HEK293 (cell line): Measurements from ENCODE around the gene CAMKMT.
A peak's percentile ranks its signal among the peaks of the same experiment; 100 is the strongest.

Experiments
- CTCF ChIA-PET: fragments of 350-600 bp; formaldehyde crosslinking; extraction: SDS; loops from one replicate; lab custom pipeline; 2021; ENCODE audit warnings: antibody characterized with exemption; lab: Yijun Ruan, JAX
- POLR2A ChIA-PET: fragments of 300-600 bp; formaldehyde crosslinking; extraction: SDS; loops from one replicate; lab custom pipeline; 2020; ENCODE audit warnings: antibody characterized with exemption, inconsistent platforms; lab: Yijun Ruan, JAX
- H3K27ac ChIP-seq: fragments of 200-500 bp; sonication (Bioruptor generic); 2 replicates; pipeline ENCODE4 v1.5.1; 2014; ENCODE audit warnings: low read depth, low read length, control low read depth, inconsistent platforms; ENCODE audit errors: extremely low read depth
- H3K36me3 ChIP-seq, 2 experiments: fragments of 200-500 bp in 1 of 2; sonication (Bioruptor generic) in 1 of 2; 1 replicate in 1 of 2; 2 replicates in 1 of 2; pipeline ENCODE4 v1.5.1; 2014 to 2017; ENCODE audit warnings: inconsistent platforms in 2 of 2, low read length in 2 of 2; ENCODE audit not compliant: control insufficient read depth in 2 of 2, insufficient read depth in 1 of 2
- H3K4me1 ChIP-seq: fragments of 200-500 bp; sonication (Bioruptor generic); 2 replicates; pipeline ENCODE4 v1.5.1; 2014; ENCODE audit warnings: mild to moderate bottlenecking, low read length, inconsistent platforms; ENCODE audit not compliant: control insufficient read depth, insufficient read depth
- H3K4me3 ChIP-seq: 2 replicates; pipeline ENCODE4 v1.5.1; 2011; ENCODE audit warnings: low read depth, mild to moderate bottlenecking, control low read depth, low read length, moderate library complexity
- H3K9me3 ChIP-seq: fragments of 200-500 bp; sonication (Bioruptor generic); 2 replicates; pipeline ENCODE4 v1.5.1; 2014; ENCODE audit warnings: low read depth, low read length, inconsistent platforms; ENCODE audit not compliant: control insufficient read depth, insufficient read depth
- BCL11A ChIP-seq: fragments of 450-650 bp; formaldehyde crosslinking; IDR thresholded peaks from 2 replicates; pipeline ENCODE4 v1.5.1; 2016; ENCODE audit warnings: low read depth, missing biosample characterization, missing genetic modification characterization
- MZF1 ChIP-seq: fragments of 450-650 bp; formaldehyde crosslinking; IDR thresholded peaks from 2 replicates; pipeline ENCODE4 v1.5.1; 2017; ENCODE audit warnings: missing biosample characterization, missing genetic modification characterization, borderline replicate concordance
- ZBTB1 ChIP-seq: fragments of 450-650 bp; formaldehyde crosslinking; IDR thresholded peaks from 2 replicates; pipeline ENCODE4 v1.5.1; 2016; ENCODE audit warnings: missing biosample characterization, missing genetic modification characterization
- ZBTB7A ChIP-seq: fragments of 450-650 bp; formaldehyde crosslinking; IDR thresholded peaks from 2 replicates; pipeline ENCODE4 v1.5.1; 2016; ENCODE audit warnings: low read depth, missing biosample characterization, missing genetic modification characterization
- ZNF10 ChIP-seq: fragments of 450-650 bp; formaldehyde crosslinking; IDR thresholded peaks from 2 replicates; pipeline ENCODE4 v1.5.1; 2017; ENCODE audit warnings: missing biosample characterization, missing genetic modification characterization
- ZNF266 ChIP-seq: fragments of 450-650 bp; formaldehyde crosslinking; IDR thresholded peaks from 2 replicates; pipeline ENCODE4 v1.5.1; 2016; ENCODE audit warnings: missing biosample characterization, missing genetic modification characterization, low read depth
- ZNF335 ChIP-seq: fragments of 450-650 bp; formaldehyde crosslinking; conservative IDR thresholded peaks from 2 replicates; pipeline ENCODE4 v1.5.1; 2016; ENCODE audit warnings: missing biosample characterization, missing genetic modification characterization
- ZNF530 ChIP-seq: fragments of 450-650 bp; formaldehyde crosslinking; IDR thresholded peaks from 2 replicates; pipeline ENCODE4 v1.5.1; 2016; ENCODE audit warnings: low read depth, missing biosample characterization, missing genetic modification characterization
- ZNF555 ChIP-seq: fragments of 450-650 bp; formaldehyde crosslinking; conservative IDR thresholded peaks from 2 replicates; pipeline ENCODE4 v1.5.1; 2017; ENCODE audit warnings: missing biosample characterization, mild to moderate bottlenecking, missing genetic modification characterization, inconsistent platforms
- ZNF610 ChIP-seq: fragments of 450-650 bp; formaldehyde crosslinking; IDR thresholded peaks from 2 replicates; pipeline ENCODE4 v1.5.1; 2016; ENCODE audit warnings: missing biosample characterization, missing genetic modification characterization, borderline replicate concordance
- ZNF670 ChIP-seq: fragments of 450-650 bp; formaldehyde crosslinking; IDR thresholded peaks from 2 replicates; pipeline ENCODE4 v1.5.1; 2016; ENCODE audit warnings: missing biosample characterization, missing genetic modification characterization, low read depth
- ZSCAN30 ChIP-seq: fragments of 450-650 bp; IDR thresholded peaks from 2 replicates; pipeline ENCODE4 v1.5.1; 2018; ENCODE audit warnings: missing biosample characterization, mild to moderate bottlenecking, missing genetic modification characterization, moderate library complexity
- TF ChIP-seq, protein P1 (sequence below): fragments of 450-650 bp; IDR thresholded peaks from 2 replicates; pipeline ENCODE4 v1.5.1; 2018; ENCODE audit warnings: missing biosample characterization, missing genetic modification characterization
- TF ChIP-seq, protein P2 (sequence below): fragments of 450-650 bp; formaldehyde crosslinking; IDR thresholded peaks from 2 replicates; pipeline ENCODE4 v1.5.1; 2017; ENCODE audit warnings: missing biosample characterization, missing genetic modification characterization
- TF ChIP-seq, protein P3 (sequence below): fragments of 450-650 bp; formaldehyde crosslinking; IDR thresholded peaks from 2 replicates; pipeline ENCODE4 v1.5.1; 2017; ENCODE audit warnings: missing biosample characterization, missing genetic modification characterization
- TF ChIP-seq, protein P4 (sequence below): fragments of 450-650 bp; formaldehyde crosslinking; IDR thresholded peaks from 2 replicates; pipeline ENCODE4 v1.5.1; 2016; ENCODE audit warnings: missing biosample characterization, missing genetic modification characterization

The CAMKMT gene

DNA sequence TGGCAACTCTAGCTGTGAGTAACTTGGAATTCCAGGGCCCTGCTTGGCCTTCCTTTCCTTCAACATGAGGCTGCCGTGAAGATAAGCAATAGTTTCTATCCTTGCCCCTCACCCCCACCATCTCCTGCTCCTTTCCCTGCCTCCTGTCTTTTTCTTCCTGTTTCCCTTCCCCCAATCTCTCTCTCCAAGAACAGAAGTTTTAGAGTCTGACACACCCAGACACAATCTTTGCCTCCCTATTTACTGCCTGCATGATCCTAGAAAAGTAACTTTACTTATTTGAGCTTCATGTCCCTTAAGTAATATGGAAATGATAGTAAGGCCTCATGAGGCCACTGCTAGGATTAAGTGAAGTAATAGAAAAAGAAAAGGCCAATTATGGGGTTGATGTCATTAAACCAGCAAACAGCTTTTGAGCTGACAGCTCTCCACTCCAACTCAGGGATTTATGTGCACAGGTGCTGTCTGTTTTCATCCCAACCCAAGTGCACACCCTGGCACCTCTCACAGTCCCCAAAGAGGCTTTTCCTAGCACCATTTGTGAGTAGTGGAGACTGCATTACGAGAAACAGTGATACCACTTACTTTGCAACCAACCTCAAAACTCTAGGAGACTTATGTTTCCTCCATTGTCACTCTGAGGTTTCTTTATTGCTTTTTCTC lies 456.1 kb downstream of the CAMKMT start (continued):
- TF ChIP-seq, protein P1, sequence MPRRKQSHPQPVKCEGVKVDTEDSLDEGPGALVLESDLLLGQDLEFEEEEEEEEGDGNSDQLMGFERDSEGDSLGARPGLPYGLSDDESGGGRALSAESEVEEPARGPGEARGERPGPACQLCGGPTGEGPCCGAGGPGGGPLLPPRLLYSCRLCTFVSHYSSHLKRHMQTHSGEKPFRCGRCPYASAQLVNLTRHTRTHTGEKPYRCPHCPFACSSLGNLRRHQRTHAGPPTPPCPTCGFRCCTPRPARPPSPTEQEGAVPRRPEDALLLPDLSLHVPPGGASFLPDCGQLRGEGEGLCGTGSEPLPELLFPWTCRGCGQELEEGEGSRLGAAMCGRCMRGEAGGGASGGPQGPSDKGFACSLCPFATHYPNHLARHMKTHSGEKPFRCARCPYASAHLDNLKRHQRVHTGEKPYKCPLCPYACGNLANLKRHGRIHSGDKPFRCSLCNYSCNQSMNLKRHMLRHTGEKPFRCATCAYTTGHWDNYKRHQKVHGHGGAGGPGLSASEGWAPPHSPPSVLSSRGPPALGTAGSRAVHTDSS = no peak

DNA sequence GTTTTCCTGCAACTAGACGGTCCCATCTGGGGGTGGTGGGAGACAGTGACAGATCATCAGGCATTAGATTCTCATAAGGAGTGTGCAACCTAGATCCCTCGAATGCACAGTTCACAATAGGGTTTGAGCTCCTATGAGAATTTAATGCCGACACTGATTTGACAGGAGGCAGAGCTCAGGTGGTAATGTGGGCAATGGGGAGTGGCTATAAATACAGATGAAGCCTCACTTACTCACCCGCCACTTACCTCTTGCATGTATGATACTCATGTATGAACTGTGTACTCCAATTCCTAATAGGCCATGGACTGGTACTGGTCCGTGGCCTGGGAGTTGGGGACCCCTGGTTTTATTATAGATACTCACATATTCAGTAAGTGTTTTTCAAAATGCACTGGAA lies 457.3 kb downstream of the CAMKMT start:
- H3K9me3 ChIP-seq = no peaks in the 10 kb centered on the region
- CTCF ChIA-PET = no interaction called here
- peak; percentile 97 for TF ChIP-seq ZNF610 (tag by site-specific recombination)
- TF ChIP-seq ZNF670 (tag by site-specific recombination) = no peak
- TF ChIP-seq, all 188 proteins: peak for 1
- Histone ChIP-seq H3K27ac (no peak overlapping the region), H3K4me1 (no peaks in the 10 kb centered on the region), H3K36me3 (no peaks in the 10 kb centered on the region), H3K4me3 (no peak overlapping the region)
- POLR2A ChIA-PET = no interaction called here

DNA sequence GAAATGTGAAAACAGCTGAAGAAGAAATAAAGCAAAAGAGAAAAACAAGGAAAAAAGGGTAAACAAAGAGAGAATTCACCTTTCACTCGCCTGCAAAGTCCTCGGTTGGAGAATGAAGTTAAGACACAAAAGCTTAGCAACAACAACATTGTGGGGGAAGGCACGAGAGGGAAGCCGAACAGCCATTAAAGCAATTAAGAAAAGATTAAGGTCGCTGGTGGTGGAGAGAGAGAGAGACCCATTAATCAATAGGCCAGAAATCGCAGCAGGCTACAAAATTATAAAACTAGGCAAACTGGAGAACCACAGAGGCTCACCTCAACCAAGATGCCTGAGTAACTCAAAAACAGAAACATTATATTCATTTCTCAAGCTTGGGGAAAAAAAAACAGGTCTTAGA lies 459.8 kb downstream of the CAMKMT start:
- CTCF ChIA-PET = interaction anchor here (0.6 kb wide), 1 partner anchor 17 kb away, joined by 4 read pairs; no protein-coding TSS in a partner anchor
- 0 out of 2 replicates have a peak, but pooled peaks cover 2% of the 10 kb centered on the region for H3K4me1 ChIP-seq
- H3K36me3 ChIP-seq = no peaks in the 10 kb centered on the region
- H3K4me3 ChIP-seq = no peak overlapping the region
- TF ChIP-seq ZNF266 (tag by site-specific recombination) (no peak), ZNF10 (no peak), ZNF555 (tag by site-specific recombination) (no peak), ZBTB7A (tag by site-specific recombination) (no peak), ZSCAN30 (tag by site-specific recombination) (no peak), ZNF335 (tag by site-specific recombination) (no peak), MZF1 (no peak), ZBTB1 (tag by site-specific recombination) (no peak), BCL11A (no peak), ZNF530 (no peak)
- TF ChIP-seq, protein P2, sequence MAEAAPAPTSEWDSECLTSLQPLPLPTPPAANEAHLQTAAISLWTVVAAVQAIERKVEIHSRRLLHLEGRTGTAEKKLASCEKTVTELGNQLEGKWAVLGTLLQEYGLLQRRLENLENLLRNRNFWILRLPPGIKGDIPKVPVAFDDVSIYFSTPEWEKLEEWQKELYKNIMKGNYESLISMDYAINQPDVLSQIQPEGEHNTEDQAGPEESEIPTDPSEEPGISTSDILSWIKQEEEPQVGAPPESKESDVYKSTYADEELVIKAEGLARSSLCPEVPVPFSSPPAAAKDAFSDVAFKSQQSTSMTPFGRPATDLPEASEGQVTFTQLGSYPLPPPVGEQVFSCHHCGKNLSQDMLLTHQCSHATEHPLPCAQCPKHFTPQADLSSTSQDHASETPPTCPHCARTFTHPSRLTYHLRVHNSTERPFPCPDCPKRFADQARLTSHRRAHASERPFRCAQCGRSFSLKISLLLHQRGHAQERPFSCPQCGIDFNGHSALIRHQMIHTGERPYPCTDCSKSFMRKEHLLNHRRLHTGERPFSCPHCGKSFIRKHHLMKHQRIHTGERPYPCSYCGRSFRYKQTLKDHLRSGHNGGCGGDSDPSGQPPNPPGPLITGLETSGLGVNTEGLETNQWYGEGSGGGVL = no peak
- TF ChIP-seq, protein P3, sequence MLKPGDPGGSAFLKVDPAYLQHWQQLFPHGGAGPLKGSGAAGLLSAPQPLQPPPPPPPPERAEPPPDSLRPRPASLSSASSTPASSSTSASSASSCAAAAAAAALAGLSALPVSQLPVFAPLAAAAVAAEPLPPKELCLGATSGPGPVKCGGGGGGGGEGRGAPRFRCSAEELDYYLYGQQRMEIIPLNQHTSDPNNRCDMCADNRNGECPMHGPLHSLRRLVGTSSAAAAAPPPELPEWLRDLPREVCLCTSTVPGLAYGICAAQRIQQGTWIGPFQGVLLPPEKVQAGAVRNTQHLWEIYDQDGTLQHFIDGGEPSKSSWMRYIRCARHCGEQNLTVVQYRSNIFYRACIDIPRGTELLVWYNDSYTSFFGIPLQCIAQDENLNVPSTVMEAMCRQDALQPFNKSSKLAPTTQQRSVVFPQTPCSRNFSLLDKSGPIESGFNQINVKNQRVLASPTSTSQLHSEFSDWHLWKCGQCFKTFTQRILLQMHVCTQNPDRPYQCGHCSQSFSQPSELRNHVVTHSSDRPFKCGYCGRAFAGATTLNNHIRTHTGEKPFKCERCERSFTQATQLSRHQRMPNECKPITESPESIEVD (tag by site-specific recombination) = no peak
- TF ChIP-seq, protein P4, sequence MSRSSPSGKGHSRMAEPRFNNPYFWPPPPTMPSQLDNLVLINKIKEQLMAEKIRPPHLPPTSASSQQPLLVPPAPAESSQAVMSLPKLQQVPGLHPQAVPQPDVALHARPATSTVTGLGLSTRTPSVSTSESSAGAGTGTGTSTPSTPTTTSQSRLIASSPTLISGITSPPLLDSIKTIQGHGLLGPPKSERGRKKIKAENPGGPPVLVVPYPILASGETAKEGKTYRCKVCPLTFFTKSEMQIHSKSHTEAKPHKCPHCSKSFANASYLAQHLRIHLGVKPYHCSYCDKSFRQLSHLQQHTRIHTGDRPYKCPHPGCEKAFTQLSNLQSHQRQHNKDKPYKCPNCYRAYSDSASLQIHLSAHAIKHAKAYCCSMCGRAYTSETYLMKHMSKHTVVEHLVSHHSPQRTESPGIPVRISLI (tag by site-specific recombination) = no peak
- H3K27ac ChIP-seq = no peak overlapping the region
- POLR2A ChIA-PET = no interaction called here
- no peaks in the 10 kb centered on the region for H3K9me3 ChIP-seq
